Measurements from ENCODE around the gene ITPKB.
"Not testable (repeated sequence)": the region's sequence is repeated elsewhere in the genome, so short reads cannot be mapped to it uniquely, and the experiment has no call there.

ITPKB gene

GRCh38 chr1:226615876-226616275, 123.2 kb downstream of the ITPKB start:
- no peak for DNase-seq

GRCh38 chr1:226611980-226612379, 127.1 kb downstream of the ITPKB start:
- not testable (repeated sequence) for DNase-seq

GRCh38 chr1:226611301-226611700, 127.8 kb downstream of the ITPKB start:
- DNase-seq, result no peak

GRCh38 chr1:226610671-226611070, 128.4 kb downstream of the ITPKB start:
- DNase-seq, result no peak

- no peak for DNase-seq
Observed at GRCh38 chr1:226609836-226610455, 129.1 kb downstream of the ITPKB start.

- DNase-seq, result peak; percentile 69
Observed at GRCh38 chr1:226608699-226609505, 130.2 kb downstream of the ITPKB start.

GRCh38 chr1:226607821-226608220, 131.3 kb downstream of the ITPKB start:
- DNase-seq, result no peak

- DNase-seq, result no peak
Observed at GRCh38 chr1:226607268-226607660, 131.8 kb downstream of the ITPKB start.

GRCh38 chr1:226606311-226607267, 132.5 kb downstream of the ITPKB start:
- no peak for DNase-seq

GRCh38 chr1:226605318-226605950, 133.6 kb downstream of the ITPKB start:
- no peak for DNase-seq

- no peak for DNase-seq
Observed at GRCh38 chr1:226604560-226605317, 134.3 kb downstream of the ITPKB start.

GRCh38 chr1:226603858-226604559, 135.1 kb downstream of the ITPKB start:
- DNase-seq, result no peak

- no peak for DNase-seq
Observed at GRCh38 chr1:226603022-226603857, 135.8 kb downstream of the ITPKB start.

- DNase-seq, result no peak
Observed at GRCh38 chr1:226602186-226603021, 136.7 kb downstream of the ITPKB start.

GRCh38 chr1:226601456-226601855, 137.6 kb downstream of the ITPKB start:
- no peak for DNase-seq

- DNase-seq, result no peak
Observed at GRCh38 chr1:226600254-226600653, 138.8 kb downstream of the ITPKB start.

- DNase-seq, result no peak
Observed at GRCh38 chr1:226599636-226600238, 139.3 kb downstream of the ITPKB start.

GRCh38 chr1:226598955-226599354, 140.1 kb downstream of the ITPKB start:
- not testable (repeated sequence) for DNase-seq

- no peak for DNase-seq
Observed at GRCh38 chr1:226598455-226598849, 140.6 kb downstream of the ITPKB start.

Data from activated naive CD4-positive, alpha-beta T cell treated with Interleukin-2 at 50 U/mL for 16 hours (primary cell).